GM10847 (cell line): ENCODE results near the gene IDH1.

Source experiments
- POLR2A ChIP-seq: IDR thresholded peaks from 2 replicates; pipeline ENCODE4 v1.6.1; 2011; ENCODE audit not compliant: insufficient read length; ENCODE audit errors: extremely low read depth

Gene IDH1

GRCh38 chr2:208254871-208255556 lies at the start of gene IDH1:
Gene IDH1 (minus strand): TSS chr2:208255071. CDS start chr2:208251551, 3,520 bp downstream.
- TF ChIP-seq POLR2A: peak; percentile 47

- TF ChIP-seq POLR2A: no peak
These were observed 49.3 kb upstream of the IDH1 start for GRCh38 chr2:208304157-208304556.

DNA sequence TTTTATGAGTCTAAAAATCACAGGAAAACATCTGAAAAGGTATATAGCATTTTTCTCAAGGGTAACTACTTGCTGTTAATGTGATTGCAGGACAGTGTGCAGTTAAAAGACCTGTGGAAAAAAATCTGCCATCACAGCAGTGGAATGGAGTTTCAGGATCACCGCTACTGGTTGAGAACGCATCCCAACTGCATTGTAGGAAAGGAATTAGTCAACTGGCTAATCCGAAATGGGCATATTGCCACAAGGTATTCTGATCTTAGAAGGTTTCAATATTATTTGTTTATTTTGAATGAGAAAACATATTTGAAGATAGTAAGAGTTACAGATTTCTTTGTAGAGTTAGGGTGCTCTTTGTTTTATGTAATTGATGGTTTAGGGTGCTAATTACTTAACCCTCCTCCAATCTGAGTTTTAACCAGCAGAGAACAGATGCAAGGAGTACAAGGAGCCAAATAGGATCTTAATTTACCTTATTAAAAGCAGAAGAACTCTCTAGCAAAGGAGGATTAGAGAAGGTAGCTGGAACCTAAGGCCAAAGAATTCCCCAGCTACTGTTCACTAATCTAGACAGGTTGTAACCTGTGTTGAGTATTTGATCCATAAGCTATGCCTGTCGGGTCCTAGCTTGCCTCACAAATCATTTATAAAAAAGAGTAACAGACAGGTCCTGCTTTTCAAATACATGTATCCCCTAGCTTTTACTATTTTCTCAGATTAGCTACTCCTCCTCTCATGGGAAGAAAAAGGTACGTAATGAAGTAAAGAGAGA lies 46.2 kb upstream of the IDH1 start:
- TF ChIP-seq POLR2A: no peak

DNA sequence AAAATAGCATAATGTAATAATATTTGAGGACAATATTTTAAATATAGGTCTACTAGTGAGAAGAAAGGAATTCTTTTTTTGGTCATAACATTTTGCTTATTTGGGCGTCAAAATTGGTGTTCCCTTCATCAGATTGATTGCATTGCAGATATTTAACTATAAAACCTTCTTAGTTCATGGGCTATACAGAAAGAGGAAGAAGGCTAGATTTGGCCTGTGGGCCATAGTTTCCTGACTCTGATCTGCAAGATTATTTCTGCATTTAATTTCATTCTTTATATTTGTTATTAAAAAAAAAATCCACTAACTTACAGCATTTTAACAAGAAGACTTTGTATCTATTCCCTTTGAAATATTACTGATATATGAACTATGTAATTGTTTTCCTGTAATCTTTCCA lies 43.1 kb upstream of the IDH1 start:
- TF ChIP-seq POLR2A: no peak

DNA sequence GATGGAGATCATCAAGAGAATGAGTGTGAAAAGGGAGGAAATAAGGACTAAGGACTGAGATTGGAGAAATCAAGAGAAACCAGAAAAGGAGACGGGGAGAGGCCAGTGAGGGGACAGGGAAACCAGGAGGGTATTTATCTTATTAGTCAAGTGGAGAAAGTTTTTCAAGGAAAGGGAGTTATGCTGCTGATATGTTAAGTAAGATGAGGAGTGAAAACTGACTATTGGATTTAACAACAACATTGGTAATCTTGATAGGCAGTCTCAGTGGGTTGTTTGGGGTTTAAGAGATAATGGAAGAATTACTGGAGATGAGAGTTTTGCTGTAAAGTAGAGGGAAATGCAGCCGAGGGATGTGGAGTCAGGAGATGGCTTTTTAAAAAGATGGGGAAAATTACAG lies 41.7 kb upstream of the IDH1 start:
- no peak for TF ChIP-seq POLR2A

DNA sequence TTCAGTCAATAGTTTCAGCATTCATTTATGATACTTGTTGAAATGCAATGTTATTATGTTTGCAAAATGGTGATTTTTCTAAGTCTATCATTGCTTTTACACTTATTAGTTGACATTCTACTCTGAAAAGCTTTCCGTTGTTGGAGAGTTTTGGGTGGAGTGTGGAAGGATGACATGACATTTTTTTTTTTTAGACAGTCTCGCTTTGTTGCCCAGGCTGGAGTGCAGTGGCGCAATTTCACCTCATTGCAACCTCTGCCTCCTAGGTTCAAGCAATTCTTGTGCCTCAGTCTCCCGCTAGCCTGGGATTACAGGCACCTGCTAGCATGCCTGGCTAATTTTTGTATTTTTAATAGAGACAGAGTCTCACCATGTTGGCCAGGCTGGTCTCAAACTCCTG lies 41.0 kb upstream of the IDH1 start:
- TF ChIP-seq POLR2A: no peak

DNA sequence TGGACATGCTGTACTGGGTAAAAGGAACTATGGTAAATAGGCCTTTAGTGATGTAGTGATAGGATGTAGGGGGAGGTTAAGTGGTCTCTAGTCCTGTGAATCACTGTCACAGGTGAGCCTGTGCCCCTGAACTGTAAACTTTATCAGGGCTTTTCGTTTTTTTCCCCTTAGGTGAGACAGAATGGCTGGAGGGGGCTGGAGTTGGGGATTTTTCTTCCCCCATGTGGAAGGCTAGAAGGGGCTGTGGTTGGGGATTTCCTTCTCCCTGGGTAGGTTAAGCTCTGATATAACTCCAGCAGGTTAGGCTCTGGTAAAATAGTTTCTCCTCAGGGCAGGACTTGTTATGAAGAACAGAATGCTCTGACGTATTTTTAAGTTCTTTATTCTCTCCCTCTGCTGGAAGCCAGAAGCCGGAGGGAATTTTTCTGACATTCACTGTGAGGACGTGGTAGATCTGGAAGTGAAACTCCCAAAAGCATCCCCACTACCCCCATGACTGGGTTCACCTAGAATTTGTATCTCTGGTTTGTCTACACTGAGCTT lies 39.7 kb upstream of the IDH1 start:
- no peak for TF ChIP-seq POLR2A

- TF ChIP-seq POLR2A: no peak
These were observed 31.0 kb upstream of the IDH1 start for GRCh38 chr2:208285853-208286252.

GRCh38 chr2:208280933-208281332 lies 26.1 kb upstream of the IDH1 start:
- TF ChIP-seq POLR2A: no peak

DNA sequence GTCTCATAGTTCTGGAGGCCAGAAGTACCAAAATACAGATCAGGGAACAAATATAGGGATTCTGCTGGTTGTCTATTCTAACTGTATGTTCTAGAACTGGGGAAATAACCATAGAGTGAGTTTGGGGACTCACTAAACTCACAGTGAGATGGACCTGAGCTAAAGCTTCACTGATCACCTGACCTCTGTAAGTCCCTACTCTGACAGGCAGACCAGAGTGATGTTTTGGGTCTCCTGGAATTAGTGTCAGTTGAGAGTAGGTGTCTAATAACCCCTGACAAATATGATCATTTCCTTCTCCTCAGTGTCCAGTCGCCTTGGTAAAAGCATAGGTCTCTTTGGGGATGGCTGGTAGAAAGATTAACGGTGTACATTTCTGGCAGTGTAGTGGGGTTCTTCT lies 25.4 kb upstream of the IDH1 start:
- no peak for TF ChIP-seq POLR2A

DNA sequence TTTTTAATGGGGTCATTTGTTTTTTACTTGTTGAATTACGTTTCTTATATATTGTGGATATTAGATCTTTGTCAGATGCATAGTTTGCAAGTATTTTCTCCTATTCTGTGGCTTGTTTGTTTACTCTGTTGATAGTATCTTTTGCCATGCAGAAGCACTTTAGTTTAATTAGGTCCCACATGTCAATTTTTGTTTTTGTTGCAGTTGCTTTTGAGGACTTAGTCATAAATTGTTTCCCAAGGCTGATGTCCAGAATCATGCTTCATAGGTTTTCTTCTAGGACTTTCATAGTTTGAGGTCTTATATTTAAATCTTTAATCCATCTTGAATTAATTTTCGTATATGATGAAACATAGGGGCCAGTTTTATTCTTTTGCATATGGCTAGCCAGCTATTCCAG lies 24.4 kb upstream of the IDH1 start:
- TF ChIP-seq POLR2A: no peak

GRCh38 chr2:208278549-208278948 lies 23.7 kb upstream of the IDH1 start:
- no peak for TF ChIP-seq POLR2A

DNA sequence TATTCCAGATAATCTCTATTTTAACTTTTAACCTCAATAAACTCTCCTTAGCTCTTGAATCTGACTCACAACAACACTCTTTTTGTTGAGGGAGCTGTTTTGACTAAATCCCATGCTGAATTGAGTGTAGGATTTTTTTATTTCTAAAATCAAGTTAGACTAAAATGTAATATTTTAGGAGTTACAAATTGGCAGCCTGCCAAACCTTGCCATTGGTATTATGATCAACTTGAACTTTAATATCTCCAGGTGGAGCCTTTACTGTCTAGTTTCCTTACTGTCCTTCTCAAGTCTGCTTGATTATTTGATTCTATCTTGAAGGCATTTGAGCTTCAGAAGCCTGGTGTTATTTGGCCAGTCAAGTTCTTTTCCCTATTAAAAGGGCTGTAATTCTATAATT lies 19.9 kb upstream of the IDH1 start:
- TF ChIP-seq POLR2A: no peak

GRCh38 chr2:208269091-208269490 lies 14.2 kb upstream of the IDH1 start:
- TF ChIP-seq POLR2A: no peak

DNA sequence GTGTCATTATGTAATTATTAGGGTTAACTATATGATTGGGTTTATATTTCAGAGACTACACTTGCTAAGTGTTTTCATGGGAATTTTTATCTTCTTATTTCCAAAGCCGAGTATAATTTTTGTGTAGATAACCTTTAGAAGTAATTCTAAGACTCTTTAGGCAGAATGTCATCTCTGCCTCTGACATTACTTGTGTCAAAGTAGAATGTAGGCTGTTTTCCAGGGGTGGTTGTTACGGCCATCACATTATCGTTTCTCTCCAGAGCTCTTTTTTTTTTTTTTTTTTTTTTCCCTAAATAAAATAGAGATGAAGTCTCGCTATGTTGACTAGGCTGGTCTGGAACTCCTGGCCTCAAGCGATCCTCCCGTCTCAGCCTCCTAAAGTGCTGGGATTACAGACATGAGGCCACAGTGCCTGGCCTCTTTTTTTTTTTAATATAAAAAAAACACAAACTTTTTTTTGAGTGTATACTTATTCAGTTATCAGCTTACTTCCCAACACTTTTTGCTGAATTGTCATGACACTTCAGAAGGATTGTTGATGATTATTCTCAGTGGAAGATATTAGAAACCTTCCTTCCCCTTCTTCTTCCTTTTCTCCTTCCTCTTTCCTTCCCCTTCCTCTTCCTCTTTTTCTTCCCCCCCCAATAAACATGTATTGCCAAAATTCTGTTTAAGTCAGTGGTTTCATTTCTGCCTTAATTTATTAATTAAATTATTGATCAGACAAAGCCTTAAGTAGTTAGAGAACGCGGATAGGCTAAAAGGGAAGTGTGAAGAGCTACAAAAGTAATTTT lies 13.5 kb upstream of the IDH1 start:
- no peak for TF ChIP-seq POLR2A

GRCh38 chr2:208266936-208267335 lies 12.1 kb upstream of the IDH1 start:
- no peak for TF ChIP-seq POLR2A
